NT2/D1 (cell line): ENCODE results near the gene SEPTIN12.

ENCODE experiments used
- SUZ12 ChIP-seq: IDR thresholded peaks from 2 replicates; pipeline ENCODE4 v1.6.1; 2011; ENCODE audit not compliant: insufficient read length, insufficient read depth; ENCODE audit errors: extremely low read depth
- YY1 ChIP-seq: IDR thresholded peaks from 2 replicates; pipeline ENCODE4 v1.6.1; 2011; ENCODE audit not compliant: insufficient read length, insufficient read depth
- ZNF274 ChIP-seq: IDR thresholded peaks from 2 replicates; pipeline ENCODE4 v1.6.1; 2011; ENCODE audit warnings: mild to moderate bottlenecking, low read depth, low read length

DNA sequence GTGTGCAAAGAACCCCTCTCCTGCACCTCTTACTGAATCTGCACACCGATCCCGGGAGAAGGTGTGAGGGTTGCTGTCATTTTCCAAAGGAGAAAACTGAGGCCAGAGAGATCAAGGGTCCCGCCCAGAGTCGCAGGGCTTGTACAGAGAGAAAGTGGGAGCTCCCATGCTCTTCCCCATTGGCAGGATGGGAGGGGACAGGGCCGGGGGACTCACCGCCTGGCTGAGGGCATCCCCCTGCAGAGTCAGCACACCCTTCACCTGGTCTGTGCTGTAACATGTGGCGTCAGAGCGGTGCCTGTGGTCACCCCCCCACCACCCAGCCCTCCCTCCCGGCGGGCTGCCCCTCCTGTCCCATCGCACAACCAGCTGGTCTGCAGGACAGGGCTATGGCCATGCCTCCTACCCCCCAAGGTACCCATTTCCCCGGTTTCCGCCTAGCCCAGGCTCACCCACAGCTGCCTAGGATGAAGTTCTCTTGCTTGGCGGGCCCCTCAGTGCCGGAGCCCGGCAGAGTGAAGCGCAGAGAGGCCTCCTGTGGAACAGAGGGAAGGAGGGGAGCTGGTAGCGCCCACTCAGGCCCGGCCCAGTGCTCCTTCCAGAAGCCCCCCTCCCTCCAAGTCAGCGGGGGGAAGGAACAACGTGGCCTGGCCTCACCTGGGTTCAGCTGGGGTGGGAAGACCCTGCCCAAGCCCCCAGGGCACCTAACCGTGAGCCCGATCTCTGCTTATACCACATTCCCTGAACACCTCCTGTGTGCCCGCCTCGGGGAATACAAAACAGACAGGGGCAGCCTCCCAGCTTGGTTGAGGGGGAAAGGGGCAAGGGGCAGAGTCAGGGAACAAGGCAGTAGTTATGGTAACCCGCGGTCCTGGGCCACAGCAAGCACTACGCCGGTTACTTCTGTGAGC is 13.2 kb upstream of the SEPTIN12 start:
- no peak for TF ChIP-seq YY1
- no peak for TF ChIP-seq ZNF274
- no peak for TF ChIP-seq SUZ12
